Gastrocnemius medialis (tissue), 4 donors: ENCODE results near the gene ALG2. TPM values are rescaled to one million over a fixed set of nuclear protein-coding genes. Genes with fewer than 3 reads are reported as not detected.

ENCODE experiments used
- ATAC-seq, 2 donors: fragments of 150-250 bp; one replicate each; pipeline ENCODE4 v1.9.1; 2016
- DNase-seq, 2 donors: peaks; one replicate each; pipeline ENCODE4 v3.0.0-alpha.2; 2019
- H3K27ac ChIP-seq, 4 donors: fragments of 200-600 bp; sonication (generic); 1 replicate in 1 of 4; 2 replicates in 3 of 4; pipeline ENCODE4 v1.5.1; 2016 to 2018; ENCODE audit warnings: mild to moderate bottlenecking in 2 of 4, moderate library complexity in 1 of 4
- H3K27me3 ChIP-seq, 3 donors: fragments of 200-600 bp; sonication (generic) in 2 of 3; 1 replicate in 1 of 3; 2 replicates in 2 of 3; pipeline versions ENCODE4 v1.5.1 to v1.6.0; 2016 to 2019; ENCODE audit warnings: mild to moderate bottlenecking in 1 of 3, moderate library complexity in 1 of 3
- H3K36me3 ChIP-seq, 2 donors: fragments of 200-600 bp; sonication (generic) in 1 of 2; one replicate each; pipeline ENCODE4 v1.5.1; 2017 to 2018
- H3K4me1 ChIP-seq, 2 donors: fragments of 200-600 bp; sonication (generic) in 1 of 2; one replicate each; pipeline ENCODE4 v1.5.1; 2016 to 2017; ENCODE audit warnings: mild to moderate bottlenecking in 2 of 2
- H3K4me3 ChIP-seq, 4 donors: fragments of 200-600 bp; sonication (generic) in 3 of 4; 1 replicate in 1 of 4; 2 replicates in 3 of 4; pipeline ENCODE4 v1.5.1; 2016 to 2019; ENCODE audit warnings: mild to moderate bottlenecking in 2 of 4
- H3K9me3 ChIP-seq, 3 donors: fragments of 200-600 bp; sonication (generic) in 2 of 3; 1 replicate in 1 of 3; 2 replicates in 2 of 3; pipeline ENCODE4 v1.5.1; 2016 to 2019
- POLR2A ChIP-seq, 2 donors: fragments of 450-650 bp; IDR thresholded peaks; one replicate each; pipeline ENCODE4 v1.6.1; 2017; ENCODE audit warnings: antibody characterized with exemption in 2 of 2, mild to moderate bottlenecking in 2 of 2, moderate library complexity in 2 of 2
- in situ Hi-C, 4 donors: fragments of 200-750 bp; cut with MboI; loops; one replicate each; pipeline versions ENCODE4 v1.15.0 to v1.8.0; 2017; ENCODE audit warnings: low sequenced_read_pairs in 4 of 4
- intact Hi-C: fragments of 100-400 bp; cut with DNase I; formaldehyde crosslinking; loops from one replicate; pipeline ENCODE4 v1.15.1; 2023; ENCODE audit warnings: low total_unique reads
- total RNA-seq, 4 donors: library from RNA; depleted of rRNA; stranded (reverse); fragments of >200 nt; gene quantifications; one replicate each; pipeline versions ENCODE4 v1.1.0 to v1.2.3, GENCODE V29; 2016
- TF ChIP-seq, protein P1 (sequence below), 5 experiments: fragments of 450-650 bp in 3 of 5; fragments of 200-600 bp in 2 of 5; sonication (generic) in 2 of 5; IDR thresholded peaks in 4 of 5; conservative IDR thresholded peaks in 1 of 5; 1 replicate in 4 of 5; 2 replicates in 1 of 5; pipeline ENCODE4 v1.5.1; 2016 to 2019; ENCODE audit warnings: antibody characterized with exemption in 5 of 5, mild to moderate bottlenecking in 3 of 5, moderate library complexity in 3 of 5

Gene ALG2
- total RNA-seq, 4 donors from 2014 or later: 12.3 to 19.9 (median 14.7) TPM

DNA sequence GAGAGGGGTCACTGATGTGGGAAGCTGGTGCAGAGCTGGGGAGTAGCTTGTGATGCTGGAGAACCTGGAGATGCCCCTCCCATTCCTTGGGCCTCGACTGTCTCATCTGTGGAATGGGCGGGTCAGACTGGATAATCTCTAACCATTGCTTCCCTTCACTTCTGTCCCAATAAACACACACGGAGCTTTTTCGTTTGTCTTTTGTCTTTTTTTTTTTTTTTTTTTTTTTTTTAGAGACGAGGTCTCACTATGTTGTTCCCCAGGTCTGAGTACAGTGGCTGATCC lies 36.5 kb downstream of the ALG2 start:
- TF ChIP-seq, protein P1, sequence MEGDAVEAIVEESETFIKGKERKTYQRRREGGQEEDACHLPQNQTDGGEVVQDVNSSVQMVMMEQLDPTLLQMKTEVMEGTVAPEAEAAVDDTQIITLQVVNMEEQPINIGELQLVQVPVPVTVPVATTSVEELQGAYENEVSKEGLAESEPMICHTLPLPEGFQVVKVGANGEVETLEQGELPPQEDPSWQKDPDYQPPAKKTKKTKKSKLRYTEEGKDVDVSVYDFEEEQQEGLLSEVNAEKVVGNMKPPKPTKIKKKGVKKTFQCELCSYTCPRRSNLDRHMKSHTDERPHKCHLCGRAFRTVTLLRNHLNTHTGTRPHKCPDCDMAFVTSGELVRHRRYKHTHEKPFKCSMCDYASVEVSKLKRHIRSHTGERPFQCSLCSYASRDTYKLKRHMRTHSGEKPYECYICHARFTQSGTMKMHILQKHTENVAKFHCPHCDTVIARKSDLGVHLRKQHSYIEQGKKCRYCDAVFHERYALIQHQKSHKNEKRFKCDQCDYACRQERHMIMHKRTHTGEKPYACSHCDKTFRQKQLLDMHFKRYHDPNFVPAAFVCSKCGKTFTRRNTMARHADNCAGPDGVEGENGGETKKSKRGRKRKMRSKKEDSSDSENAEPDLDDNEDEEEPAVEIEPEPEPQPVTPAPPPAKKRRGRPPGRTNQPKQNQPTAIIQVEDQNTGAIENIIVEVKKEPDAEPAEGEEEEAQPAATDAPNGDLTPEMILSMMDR (IDR thresholded peaks at IDR 0.05 in 4 of 5, conservative IDR thresholded peaks at IDR 0.05 in 1 of 5): no peak
- TF ChIP-seq POLR2A (IDR thresholded peaks at IDR 0.05): no peak
- Histone ChIP-seq H3K9me3 (no peaks in the 10 kb centered on the region), H3K4me3 (no peak overlapping the region), H3K36me3 (no peaks in the 10 kb centered on the region), H3K4me1 (peaks cover 0 to 7% of the 10 kb centered on the region in 2 donors), H3K27me3 (no peaks in the 10 kb centered on the region), H3K27ac (no peak overlapping the region)
- DNase-seq (no peak), ATAC-seq (no peak)
- in situ Hi-C loops: loop anchor here (25.0 kb wide), 4 partner anchors 627 to 1152 kb away; partner anchors contain the start of gene NR4A3 (in 2 of the 4)
- intact Hi-C loops: loop anchor here (10.0 kb wide), 2 partner anchors 80 to 630 kb away; no protein-coding TSS in a partner anchor

- ATAC-seq: peak; percentile 94 to 97
- H3K27me3 ChIP-seq: no peaks in the 10 kb centered on the region
- TF ChIP-seq, protein P1 (IDR thresholded peaks at IDR 0.05 in 4 of 5, conservative IDR thresholded peaks at IDR 0.05 in 1 of 5): peak; percentile 90 to 97 (median 92)
- no peak for TF ChIP-seq POLR2A (IDR thresholded peaks at IDR 0.05)
- peak; percentile 70 to 86 for DNase-seq
- no peaks in the 10 kb centered on the region for H3K36me3 ChIP-seq
- in situ Hi-C loops (loop anchor here (25.0 kb wide), 4 partner anchors 628 to 1153 kb away; partner anchors contain the start of gene NR4A3 (in 2 of the 4)), intact Hi-C loops (loop anchor here (5.0 to 10.0 kb wide), 3 partner anchors 80 to 1138 kb away; no protein-coding TSS in a partner anchor)
- peak overlapping the region; percentile 3 to 48 (median 40) for H3K4me3 ChIP-seq
- peak overlapping the region in 2 of 4 donors; percentile 12 to 30 for H3K27ac ChIP-seq
- no peaks in the 10 kb centered on the region for H3K9me3 ChIP-seq
- H3K4me1 ChIP-seq: peaks cover 0 to 7% of the 10 kb centered on the region in 2 donors
These were observed 37.0 kb downstream of the ALG2 start for GRCh38 chr9:99184475-99185347.

GRCh38 chr9:99184110-99184474 lies 37.6 kb downstream of the ALG2 start:
- no peaks in the 10 kb centered on the region for H3K9me3 ChIP-seq
- H3K27ac ChIP-seq: peak overlapping the region in 1 of 4 donors; percentile 12
- no peaks in the 10 kb centered on the region for H3K36me3 ChIP-seq
- no peak overlapping the region for H3K4me3 ChIP-seq
- H3K4me1 ChIP-seq: peaks cover 0 to 7% of the 10 kb centered on the region in 2 donors
- ATAC-seq (peak in 1 of 2 donors; percentile 11), DNase-seq (peak in 1 of 2 donors; percentile 27)
- intact Hi-C loops: loop anchor here (5.0 to 10.0 kb wide), 3 partner anchors 81 to 1138 kb away; no protein-coding TSS in a partner anchor
- in situ Hi-C loops: loop anchor here (25.0 kb wide), 4 partner anchors 628 to 1153 kb away; partner anchors contain the start of gene NR4A3 (in 2 of the 4)
- no peak for TF ChIP-seq POLR2A (IDR thresholded peaks at IDR 0.05)
- TF ChIP-seq, protein P1 (IDR thresholded peaks at IDR 0.05 in 4 of 5, conservative IDR thresholded peaks at IDR 0.05 in 1 of 5): no peak
- H3K27me3 ChIP-seq: no peaks in the 10 kb centered on the region

GRCh38 chr9:99183616-99184015 lies 38.1 kb downstream of the ALG2 start:
- TF ChIP-seq, protein P1 (IDR thresholded peaks at IDR 0.05 in 4 of 5, conservative IDR thresholded peaks at IDR 0.05 in 1 of 5): no peak
- TF ChIP-seq POLR2A (IDR thresholded peaks at IDR 0.05): no peak
- Histone ChIP-seq H3K4me1 (peaks cover 0 to 7% of the 10 kb centered on the region in 2 donors), H3K9me3 (no peaks in the 10 kb centered on the region), H3K27me3 (no peaks in the 10 kb centered on the region), H3K36me3 (no peaks in the 10 kb centered on the region), H3K27ac (no peak overlapping the region), H3K4me3 (no peak overlapping the region)
- intact Hi-C loops (loop anchor here (5.0 to 10.0 kb wide), 3 partner anchors 81 to 1139 kb away; no protein-coding TSS in a partner anchor), in situ Hi-C loops (loop anchor here (25.0 kb wide), 4 partner anchors 629 to 1154 kb away; partner anchors contain the start of gene NR4A3 (in 2 of the 4))
- DNase-seq (no peak), ATAC-seq (no peak)
